Kidney capillary endothelial cell (primary cell): ENCODE data around the gene FOXI1.
"Not testable (repeated sequence)": the region's sequence is repeated elsewhere in the genome, so short reads cannot be mapped to it uniquely, and the experiment has no call there.

Experiments used
- DNase-seq: peaks from one replicate; pipeline ENCODE4 v3.0.0-alpha.2; 2018; ENCODE audit warnings: low spot score

Gene FOXI1

GRCh38 chr5:170126626-170127025 is 20.9 kb downstream of the FOXI1 start:
- DNase-seq, result no peak

GRCh38 chr5:170131235-170131634 is 25.5 kb downstream of the FOXI1 start:
- no peak for DNase-seq

- peak; percentile 94 for DNase-seq
Observed at GRCh38 chr5:170132269-170132975, 26.7 kb downstream of the FOXI1 start.

- DNase-seq, result no peak
Observed at GRCh38 chr5:170132976-170133448, 27.3 kb downstream of the FOXI1 start.

GRCh38 chr5:170135796-170136490 is 30.2 kb downstream of the FOXI1 start:
- peak; percentile 41 for DNase-seq

DNA sequence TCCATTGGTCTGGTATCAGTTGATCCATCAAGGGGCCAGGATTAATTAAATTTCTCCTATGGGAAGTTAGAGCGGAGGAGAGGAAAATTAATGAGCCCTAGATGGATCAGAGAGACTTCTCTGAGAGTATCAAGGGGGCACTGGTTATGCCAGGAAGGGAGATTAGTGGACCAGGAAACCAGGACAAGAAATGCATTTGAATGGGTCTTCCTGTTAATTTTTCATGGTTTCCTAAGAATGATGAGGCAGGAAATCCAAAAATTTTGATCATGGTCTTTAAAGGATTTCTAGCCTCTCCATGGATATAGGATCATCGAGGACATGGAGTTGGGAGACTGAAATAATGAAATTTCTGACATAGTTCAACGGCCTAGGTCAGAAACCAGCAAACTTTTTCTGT is 30.8 kb downstream of the FOXI1 start:
- peak; percentile 58 for DNase-seq

DNA sequence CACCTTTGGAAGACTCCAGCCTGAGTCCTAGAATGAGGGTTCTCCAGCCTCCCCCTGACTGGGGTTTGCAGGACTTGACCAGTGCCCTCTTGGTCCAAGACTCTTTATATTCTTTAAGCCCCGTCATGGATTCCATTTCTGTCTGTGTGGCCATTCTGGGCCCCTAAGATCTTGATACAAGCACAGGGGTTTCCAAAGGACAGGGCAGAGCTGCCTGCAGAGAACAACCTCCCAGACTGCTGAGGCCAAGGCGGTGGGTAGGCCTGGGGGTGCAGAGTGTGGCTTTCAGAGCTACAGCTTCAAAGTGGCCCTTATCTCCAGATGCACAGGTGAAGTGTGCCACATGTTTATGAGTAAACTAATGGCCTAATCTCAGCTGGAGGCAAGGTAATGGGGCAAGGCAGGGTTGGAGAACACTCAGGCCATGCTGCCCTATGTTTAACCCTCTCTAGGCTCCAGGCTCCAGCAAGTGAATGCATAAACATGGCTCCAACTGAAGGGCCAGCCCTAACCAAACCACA is 32.1 kb downstream of the FOXI1 start:
- DNase-seq, result no peak

GRCh38 chr5:170138273-170138672 is 32.6 kb downstream of the FOXI1 start:
- DNase-seq, result no peak

DNA sequence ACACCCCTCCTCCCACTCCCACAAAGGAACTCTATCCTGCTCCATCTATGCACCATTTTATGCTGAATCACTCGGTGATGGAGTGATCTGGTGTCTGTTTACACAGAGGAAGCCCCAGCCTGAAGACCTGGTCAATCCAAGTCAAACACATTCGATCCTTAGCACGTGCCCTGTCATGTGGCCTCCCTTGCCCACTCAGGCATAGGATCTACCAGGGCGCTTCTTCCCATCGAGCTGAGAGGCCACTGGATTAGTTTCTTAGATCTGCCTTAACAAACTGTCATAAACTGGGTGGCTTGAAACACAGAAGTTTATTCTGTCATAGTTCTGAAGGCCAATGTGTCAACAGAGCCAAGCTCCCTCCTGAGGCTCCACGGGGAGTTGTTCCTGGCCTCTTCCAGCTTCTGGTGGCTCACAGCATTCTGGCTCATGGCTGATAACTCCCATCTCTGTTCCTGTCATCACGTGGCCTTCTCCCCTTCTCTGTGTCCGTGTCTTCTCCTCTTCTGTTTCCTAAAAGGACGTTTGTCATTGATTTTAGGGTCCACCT is 34.2 kb downstream of the FOXI1 start:
- DNase-seq, result no peak

GRCh38 chr5:170141196-170141595 is 35.5 kb downstream of the FOXI1 start:
- DNase-seq, result not testable (repeated sequence)

DNA sequence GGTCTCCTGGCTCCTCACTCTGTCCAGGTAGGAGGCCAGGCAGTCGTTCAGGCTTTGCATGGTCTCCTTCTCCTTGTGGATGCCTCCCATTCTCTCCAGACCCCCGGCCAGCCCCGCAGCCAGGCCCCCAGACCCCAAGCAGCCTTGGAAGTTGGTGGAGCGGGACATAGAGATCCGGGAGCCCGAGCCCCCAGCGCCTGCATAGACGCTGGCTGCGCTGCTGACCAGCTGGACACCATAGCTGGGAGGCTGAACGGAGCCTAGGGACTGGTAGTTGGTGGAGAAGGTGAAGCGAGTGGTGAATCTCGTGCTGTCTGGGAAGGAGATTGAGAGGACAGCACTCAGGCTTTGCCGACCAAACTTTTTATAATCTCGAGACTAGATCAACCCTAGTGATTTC is 35.9 kb downstream of the FOXI1 start:
- DNase-seq, result no peak

DNA sequence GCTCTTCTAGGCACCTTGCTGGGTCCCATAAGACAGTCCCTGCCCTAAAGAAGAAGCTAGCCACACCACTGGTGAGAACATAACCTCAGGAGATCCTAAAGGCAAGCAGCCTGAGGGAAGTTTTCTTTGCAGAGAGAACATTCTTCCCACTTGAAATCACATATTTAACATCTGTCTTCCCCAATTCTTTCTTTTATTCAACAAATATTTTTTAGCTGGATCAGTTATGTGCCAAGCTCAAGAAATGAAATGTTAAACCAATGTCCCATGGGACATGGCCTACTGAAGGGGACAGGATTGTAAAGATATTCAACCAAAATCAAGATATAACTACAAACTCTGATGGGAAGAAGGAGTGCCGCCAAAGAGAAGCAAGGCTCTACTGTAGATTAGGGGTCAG is 36.5 kb downstream of the FOXI1 start:
- DNase-seq, result no peak

- DNase-seq, result no peak
Observed at GRCh38 chr5:170143091-170143490, 37.4 kb downstream of the FOXI1 start.

- DNase-seq, result no peak
Observed at GRCh38 chr5:170143710-170144109, 38.0 kb downstream of the FOXI1 start.

DNA sequence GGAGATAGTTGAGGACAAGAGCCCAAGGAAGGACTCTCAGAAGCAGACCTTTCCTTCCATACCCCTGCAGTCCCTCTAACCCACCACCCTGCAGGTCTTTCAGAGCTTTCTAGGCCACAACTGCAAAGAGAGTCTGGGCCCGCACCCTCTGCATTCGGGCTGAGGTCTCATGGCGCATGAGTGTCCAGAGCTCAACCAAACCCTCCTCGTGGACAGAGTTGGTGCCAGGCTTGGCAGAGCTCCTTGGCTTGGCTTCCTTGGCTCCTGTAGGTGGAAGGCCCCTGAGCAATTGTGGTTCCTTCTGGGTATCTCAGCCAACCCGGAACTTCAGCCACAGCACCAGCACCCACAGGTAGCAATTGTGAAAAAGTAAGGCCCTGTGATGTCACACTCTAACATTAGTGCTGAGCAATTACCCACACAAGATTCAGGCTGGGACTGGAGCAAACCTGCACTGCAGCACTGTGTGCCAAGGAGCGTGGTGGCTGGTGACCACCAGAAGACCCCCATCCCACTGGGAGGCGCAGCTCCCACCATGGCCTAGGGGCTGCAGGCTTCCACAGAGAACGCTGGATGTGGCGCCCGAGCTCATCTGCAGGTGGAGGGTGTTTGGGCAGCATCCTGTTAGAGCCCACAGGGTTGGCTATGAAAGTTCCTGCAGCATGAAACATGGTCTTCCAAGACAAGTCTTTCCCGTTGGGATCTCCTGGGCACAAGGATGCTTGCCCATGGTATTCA is 38.8 kb downstream of the FOXI1 start:
- DNase-seq, result no peak

GRCh38 chr5:170145462-170145861 is 39.8 kb downstream of the FOXI1 start:
- no peak for DNase-seq

- no peak for DNase-seq
Observed at GRCh38 chr5:170147051-170147752, 41.5 kb downstream of the FOXI1 start.

GRCh38 chr5:170147753-170148264 is 42.1 kb downstream of the FOXI1 start:
- DNase-seq, result no peak

GRCh38 chr5:170148430-170149205 is 42.9 kb downstream of the FOXI1 start:
- no peak for DNase-seq

- no peak for DNase-seq
Observed at GRCh38 chr5:170149206-170149515, 43.5 kb downstream of the FOXI1 start.

- DNase-seq, result no peak
Observed at GRCh38 chr5:170150713-170151096, 45.0 kb downstream of the FOXI1 start.
